Omental fat pad (tissue), 4 donors: ENCODE measurements around the gene KLF4. TPM values are rescaled to one million over a fixed set of nuclear protein-coding genes. Genes with fewer than 3 reads are reported as not detected.
"Not testable (repeated sequence)": the region's sequence is repeated elsewhere in the genome, so short reads cannot be mapped to it uniquely, and the experiment has no call there.

Source experiments
- ATAC-seq: fragments of 150-250 bp; one replicate; pipeline ENCODE4 v1.9.1; 2016; ENCODE audit warnings: mild to moderate bottlenecking, moderate library complexity; ENCODE audit not compliant: low FRiP score
- DNase-seq: peaks from one replicate; pipeline ENCODE4 v3.0.0-alpha.2; 2019; ENCODE audit warnings: low spot score
- CTCF ChIP-seq, 3 donors: fragments of 450-650 bp; IDR thresholded peaks; one replicate each; pipeline ENCODE4 v1.5.1; 2016 to 2017; ENCODE audit warnings: antibody characterized with exemption in 3 of 3, mild to moderate bottlenecking in 3 of 3, moderate library complexity in 2 of 3
- total RNA-seq, 4 donors: library from RNA; depleted of rRNA; stranded (reverse); fragments of >200 nt; gene quantifications; one replicate each; pipeline ENCODE4 v1.1.0, GENCODE V29; 2016

Gene KLF4
- total RNA-seq, 4 donors from 2014 or later, result 175 to 352 (median 244) TPM

GRCh38 chr9:107496976-107497375 lies 7.4 kb upstream of the KLF4 start:
- no peak for DNase-seq
- no peak for ATAC-seq
- no peak for TF ChIP-seq CTCF (IDR thresholded peaks at IDR 0.05)

- no peak for TF ChIP-seq CTCF (IDR thresholded peaks at IDR 0.05)
Observed at GRCh38 chr9:107492381-107492970, 2.9 kb upstream of the KLF4 start.

GRCh38 chr9:107491081-107492053 lies 1.8 kb upstream of the KLF4 start:
- TF ChIP-seq CTCF (IDR thresholded peaks at IDR 0.05), result no peak
- DNase-seq (peak; percentile 45), ATAC-seq (peak; percentile 22)

More at GRCh38 chr9:107492381-107492970, 2.9 kb upstream of the KLF4 start:
- ATAC-seq (no peak), DNase-seq (no peak)

- not testable (repeated sequence) for DNase-seq, ATAC-seq
Observed at GRCh38 chr9:107490606-107490970, 1.0 kb upstream of the KLF4 start.

- no peak for TF ChIP-seq CTCF (IDR thresholded peaks at IDR 0.05)
- DNase-seq (peak; percentile 30), ATAC-seq (peak; percentile 19)
Observed at GRCh38 chr9:107489144-107489673, 360 bp downstream of the KLF4 start.

- DNase-seq, result peak; percentile 51
- no peak for TF ChIP-seq CTCF (IDR thresholded peaks at IDR 0.05)
- peak; percentile 5 for ATAC-seq
Observed at GRCh38 chr9:107488375-107489143, 1.0 kb downstream of the KLF4 start.
